Measurements from ENCODE around the gene PDE1A.

DNA sequence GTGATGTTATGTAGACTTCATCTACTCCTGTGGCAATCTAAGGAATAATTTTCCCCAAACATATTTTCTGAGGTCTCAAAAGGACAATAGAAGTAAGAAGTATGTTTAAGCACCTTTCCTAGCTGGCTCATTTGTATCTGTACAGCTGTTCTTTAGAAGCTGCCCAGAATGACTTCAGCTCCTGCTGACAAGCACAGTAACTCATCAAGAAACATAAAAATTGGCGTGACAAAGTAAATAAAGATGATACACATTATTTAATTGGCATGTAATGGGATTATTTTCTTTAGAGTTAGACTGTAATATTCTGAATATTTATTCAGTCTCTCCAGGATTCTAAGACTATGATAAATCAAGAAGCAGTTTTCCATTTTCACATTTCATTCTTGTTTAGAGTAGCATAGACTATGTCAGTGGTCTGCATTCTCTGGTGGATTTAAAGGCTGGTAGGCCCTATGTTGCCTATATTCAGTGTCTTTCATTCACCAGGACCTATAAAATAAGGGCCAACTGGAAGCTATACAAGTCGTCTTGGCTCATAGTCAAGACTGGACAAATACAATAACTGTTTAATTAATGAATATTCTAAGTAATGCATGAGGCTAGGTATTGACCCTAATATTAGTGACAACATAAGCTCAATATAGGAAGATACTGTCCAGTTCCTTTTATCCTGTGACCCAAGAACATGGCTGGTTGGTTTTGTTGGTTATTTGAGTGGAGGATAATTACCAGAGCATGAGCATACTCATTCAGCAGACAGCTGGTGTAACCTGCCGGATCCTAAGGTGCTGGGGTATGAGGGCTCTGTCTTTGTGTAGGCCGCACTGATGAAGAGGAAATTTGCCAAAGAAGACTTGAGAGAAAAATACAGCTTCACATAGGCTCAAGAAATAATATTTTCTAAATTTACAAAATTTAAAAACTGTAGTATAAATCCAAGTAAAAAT, 107.0 kb downstream of the PDE1A start:
- TF ChIP-seq, protein P1, sequence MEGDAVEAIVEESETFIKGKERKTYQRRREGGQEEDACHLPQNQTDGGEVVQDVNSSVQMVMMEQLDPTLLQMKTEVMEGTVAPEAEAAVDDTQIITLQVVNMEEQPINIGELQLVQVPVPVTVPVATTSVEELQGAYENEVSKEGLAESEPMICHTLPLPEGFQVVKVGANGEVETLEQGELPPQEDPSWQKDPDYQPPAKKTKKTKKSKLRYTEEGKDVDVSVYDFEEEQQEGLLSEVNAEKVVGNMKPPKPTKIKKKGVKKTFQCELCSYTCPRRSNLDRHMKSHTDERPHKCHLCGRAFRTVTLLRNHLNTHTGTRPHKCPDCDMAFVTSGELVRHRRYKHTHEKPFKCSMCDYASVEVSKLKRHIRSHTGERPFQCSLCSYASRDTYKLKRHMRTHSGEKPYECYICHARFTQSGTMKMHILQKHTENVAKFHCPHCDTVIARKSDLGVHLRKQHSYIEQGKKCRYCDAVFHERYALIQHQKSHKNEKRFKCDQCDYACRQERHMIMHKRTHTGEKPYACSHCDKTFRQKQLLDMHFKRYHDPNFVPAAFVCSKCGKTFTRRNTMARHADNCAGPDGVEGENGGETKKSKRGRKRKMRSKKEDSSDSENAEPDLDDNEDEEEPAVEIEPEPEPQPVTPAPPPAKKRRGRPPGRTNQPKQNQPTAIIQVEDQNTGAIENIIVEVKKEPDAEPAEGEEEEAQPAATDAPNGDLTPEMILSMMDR (IDR thresholded peaks at IDR 0.05 in 4 of 5, conservative IDR thresholded peaks at IDR 0.05 in 1 of 5): no peak
- no peak for TF ChIP-seq POLR2A (IDR thresholded peaks at IDR 0.05)
